H9 (cell line): ENCODE measurements around the gene ABCB8. TPM values are rescaled to one million over a fixed set of nuclear protein-coding genes. Genes with fewer than 3 reads are reported as not detected.

Source experiments
- DNase-seq: peaks from one replicate; pipeline ENCODE4 v3.0.0-alpha.2; 2017
- H2AFZ ChIP-seq: one replicate; pipeline ENCODE4 v1.6.1; 2013; ENCODE audit warnings: mild to moderate bottlenecking, low read length, control low read depth, moderate library complexity
- H2AK5ac ChIP-seq: 2 replicates; pipeline ENCODE4 v1.6.1; 2013; ENCODE audit warnings: low read length, control low read depth, mixed read lengths; ENCODE audit not compliant: insufficient read length
- H2BK120ac ChIP-seq: one replicate; pipeline ENCODE4 v1.6.1; 2013; ENCODE audit warnings: low read depth, mild to moderate bottlenecking, low read length, control low read depth, inconsistent platforms; ENCODE audit not compliant: poor library complexity, severe bottlenecking
- H2BK12ac ChIP-seq: 2 replicates; pipeline ENCODE4 v1.6.1; 2013; ENCODE audit warnings: low read length, control low read depth, mixed read lengths, low read depth; ENCODE audit not compliant: insufficient read length
- H2BK15ac ChIP-seq: 2 replicates; pipeline ENCODE4 v1.6.1; 2013; ENCODE audit warnings: low read depth, low read length, control low read depth
- H2BK20ac ChIP-seq: one replicate; pipeline ENCODE4 v1.6.1; 2013; ENCODE audit warnings: low read depth, mild to moderate bottlenecking, low read length, control low read depth, inconsistent platforms; ENCODE audit not compliant: poor library complexity, severe bottlenecking
- H2BK5ac ChIP-seq: 2 replicates; pipeline ENCODE4 v1.6.1; 2013; ENCODE audit warnings: low read length, control low read depth, mixed read lengths; ENCODE audit not compliant: insufficient read length
- H3K14ac ChIP-seq: 2 replicates; pipeline ENCODE4 v1.6.1; 2013; ENCODE audit warnings: low read length, control low read depth; ENCODE audit not compliant: insufficient read depth
- H3K18ac ChIP-seq: 2 replicates; pipeline ENCODE4 v1.6.1; 2013; ENCODE audit warnings: low read depth, mild to moderate bottlenecking, mixed read lengths, low read length, control low read depth; ENCODE audit not compliant: insufficient read length
- H3K23ac ChIP-seq: 2 replicates; pipeline ENCODE4 v1.6.1; 2013; ENCODE audit warnings: low read length, control low read depth, mixed read lengths, low read depth; ENCODE audit not compliant: insufficient read length
- H3K23me2 ChIP-seq: 2 replicates; pipeline ENCODE4 v1.6.1; 2013; ENCODE audit warnings: low read depth, mild to moderate bottlenecking, mixed read lengths, low read length, control low read depth; ENCODE audit not compliant: insufficient read length, poor library complexity, severe bottlenecking
- H3K27ac ChIP-seq: 2 replicates; pipeline ENCODE4 v1.5.1; 2013; ENCODE audit warnings: low read length, control low read depth, mixed read lengths, low read depth; ENCODE audit not compliant: insufficient read length
- H3K27me3 ChIP-seq: 2 replicates; pipeline ENCODE4 v1.6.1; 2013; ENCODE audit warnings: low read length, control low read depth, inconsistent platforms; ENCODE audit not compliant: insufficient read depth
- H3K4ac ChIP-seq: 2 replicates; pipeline ENCODE4 v1.6.1; 2013; ENCODE audit warnings: low read depth, mild to moderate bottlenecking, control low read depth, inconsistent platforms, low read length, moderate library complexity
- H3K4me1 ChIP-seq: 2 replicates; pipeline ENCODE4 v1.6.1; 2013; ENCODE audit warnings: low read length, control low read depth, inconsistent platforms; ENCODE audit not compliant: insufficient read depth
- H3K4me2 ChIP-seq: 2 replicates; pipeline ENCODE4 v1.6.1; 2013; ENCODE audit warnings: low read length, control low read depth, mixed read lengths; ENCODE audit not compliant: insufficient read length, insufficient read depth
- H3K56ac ChIP-seq: 2 replicates; pipeline ENCODE4 v1.6.1; 2013; ENCODE audit warnings: low read depth, mild to moderate bottlenecking, mixed read lengths, low read length, control low read depth; ENCODE audit not compliant: insufficient read length
- H3K79me1 ChIP-seq: 2 replicates; pipeline ENCODE4 v1.6.1; 2013; ENCODE audit warnings: low read depth, mild to moderate bottlenecking, moderate library complexity, low read length, control low read depth, inconsistent platforms; ENCODE audit not compliant: insufficient read depth, poor library complexity, severe bottlenecking
- H3K79me2 ChIP-seq: 2 replicates; pipeline ENCODE4 v1.6.1; 2013; ENCODE audit warnings: low read length, control low read depth, inconsistent platforms; ENCODE audit not compliant: insufficient read depth
- H3K9ac ChIP-seq: 2 replicates; pipeline ENCODE4 v1.6.1; 2013; ENCODE audit warnings: low read length, control low read depth, mixed read lengths; ENCODE audit not compliant: insufficient read length; ENCODE audit errors: extremely low read depth
- H3K9me3 ChIP-seq: one replicate; pipeline ENCODE4 v1.6.1; 2013; ENCODE audit warnings: low read depth, low read length, inconsistent platforms; ENCODE audit not compliant: control insufficient read depth
- H3T11ph ChIP-seq: one replicate; pipeline ENCODE4 v1.6.1; 2013; ENCODE audit warnings: mild to moderate bottlenecking, low read length, control low read depth, inconsistent platforms
- H4K20me1 ChIP-seq: one replicate; pipeline ENCODE4 v1.6.1; 2013; ENCODE audit not compliant: control insufficient read depth, insufficient read length, insufficient read depth
- H4K5ac ChIP-seq: 2 replicates; pipeline ENCODE4 v1.6.1; 2013; ENCODE audit warnings: low read depth, mild to moderate bottlenecking, mixed read lengths, low read length, control low read depth; ENCODE audit not compliant: insufficient read length
- H4K8ac ChIP-seq: replicated peaks from 2 replicates; pipeline ENCODE4 v1.6.1; 2013; ENCODE audit warnings: low read length, control low read depth, mixed read lengths, low read depth; ENCODE audit not compliant: insufficient read length
- H4K91ac ChIP-seq: 2 replicates; pipeline ENCODE4 v1.6.1; 2013; ENCODE audit warnings: low read depth, mild to moderate bottlenecking, moderate library complexity, mixed read lengths, low read length, control low read depth; ENCODE audit not compliant: insufficient read length
- H3K27ac Mint-ChIP-seq, 3 experiments: 2 replicates in 2 of 3; 3 replicates in 1 of 3; pipeline ENCODE4 v1.8.0; 2020 to 2021; ENCODE audit warnings: mixed read lengths in 3 of 3, mild to moderate bottlenecking in 1 of 3, moderate library complexity in 1 of 3
- H3K27me3 Mint-ChIP-seq: 2 replicates; pipeline ENCODE4 v1.8.0; 2021; ENCODE audit warnings: low read depth, mild to moderate bottlenecking, moderate library complexity, mixed read lengths
- H3K36me3 Mint-ChIP-seq, 3 experiments: 2 replicates in 2 of 3; 3 replicates in 1 of 3; pipeline ENCODE4 v1.8.0; 2020 to 2021; ENCODE audit warnings: low read depth in 3 of 3, mixed read lengths in 3 of 3; ENCODE audit not compliant: insufficient read depth in 1 of 3
- H3K4me1 Mint-ChIP-seq, 2 experiments: 2 replicates each; pipeline ENCODE4 v1.8.0; 2020; ENCODE audit warnings: mixed read lengths in 2 of 2
- H3K4me3 Mint-ChIP-seq, 2 experiments: 2 replicates in 1 of 2; 3 replicates in 1 of 2; pipeline ENCODE4 v1.8.0; 2020 to 2021; ENCODE audit warnings: mild to moderate bottlenecking in 2 of 2, mixed read lengths in 2 of 2, moderate library complexity in 1 of 2
- H3K9me3 Mint-ChIP-seq, 2 experiments: 2 replicates in 1 of 2; 3 replicates in 1 of 2; pipeline ENCODE4 v1.8.0; 2020; ENCODE audit warnings: mild to moderate bottlenecking in 2 of 2, mixed read lengths in 2 of 2, moderate library complexity in 1 of 2
- CTCF ChIP-seq: fragments of 200-600 bp; sonication (generic); conservative IDR thresholded peaks from 3 replicates; pipeline ENCODE4 v1.8.0; 2021; ENCODE audit warnings: antibody characterized with exemption, mild to moderate bottlenecking
- WGBS: extraction: QIAGEN DNeasy Blood & Tissue Kit; methylation state at CpG from one replicate; pipeline ENCODE4 v1.1.7; 2013; ENCODE audit warnings: missing lambda C conversion rate, low lambda C conversion rate, mixed read lengths; ENCODE audit not compliant: insufficient read length; ENCODE audit errors: extremely low coverage; 5-methylcytosine and 5-hydroxymethylcytosine counted together
- total RNA-seq: library from RNA; stranded (reverse); gene quantifications from 2 replicates; pipeline ENCODE4 v1.2.1, GENCODE V29; 2021

Gene ABCB8
- total RNA-seq, 1 experiment from 2014 or later, result 22.1 TPM

- no peak overlapping the region for H3K23ac ChIP-seq
- H3K27me3 ChIP-seq, result peaks cover 6% of the 10 kb centered on the region; the same call in 1 of the 2 replicates
- no peak overlapping the region for H2BK15ac ChIP-seq
- H2BK20ac ChIP-seq, result no peak overlapping the region
- no peak for TF ChIP-seq CTCF
- H4K5ac ChIP-seq, result no peak overlapping the region
- no peak overlapping the region for H3T11ph ChIP-seq
- no CpG with 5 or more reads among the region's 7 CpGs for WGBS
- H2BK12ac ChIP-seq, result no peak overlapping the region
- peak overlapping the region in 1 of 3 experiments; percentile 72; a peak in 2 of 7 replicates for H3K27ac Mint-ChIP-seq
- peaks cover 20 to 44% of the 10 kb centered on the region in 2 experiments for H3K4me1 Mint-ChIP-seq
- H3K4ac ChIP-seq, result no peak overlapping the region
- no peak overlapping the region for H2AFZ ChIP-seq
- no peaks in the 10 kb centered on the region for H3K79me2 ChIP-seq
- H3K36me3 Mint-ChIP-seq, result peaks cover 2 to 3% (median 3%) of the 10 kb centered on the region in 3 experiments; a peak in 6 of 7 replicates
- H3K9me3 Mint-ChIP-seq, result peaks cover 0 to 9% of the 10 kb centered on the region in 2 experiments; a peak in 2 of 5 replicates
- H3K4me1 ChIP-seq, result peaks cover 6% of the 10 kb centered on the region; the same call in 1 of the 2 replicates
- H3K79me1 ChIP-seq, result no peaks in the 10 kb centered on the region
- no peak overlapping the region for H3K18ac ChIP-seq
- H3K9me3 ChIP-seq, result no peaks in the 10 kb centered on the region
- no peak overlapping the region for H2AK5ac ChIP-seq
- H3K23me2 ChIP-seq, result peaks cover 3% of the 10 kb centered on the region
- no peak overlapping the region for H3K14ac ChIP-seq
- H4K8ac ChIP-seq, result no peak overlapping the region
- H3K4me2 ChIP-seq, result no peak overlapping the region
- H2BK5ac ChIP-seq, result no peak overlapping the region
- no peak overlapping the region for H3K27ac ChIP-seq
- H4K20me1 ChIP-seq, result no peaks in the 10 kb centered on the region
- peak; percentile 75 for DNase-seq
- H3K9ac ChIP-seq, result no peak overlapping the region
- peaks cover 84% of the 10 kb centered on the region for H3K27me3 Mint-ChIP-seq
- H3K56ac ChIP-seq, result no peak overlapping the region
- H3K4me3 Mint-ChIP-seq, result peak overlapping the region in 1 of 2 experiments; percentile 49; a peak in 3 of 5 replicates
- H4K91ac ChIP-seq, result no peak overlapping the region
- no peak overlapping the region for H2BK120ac ChIP-seq
Observed at GRCh38 chr7:151020231-151020630, 8.0 kb upstream of the ABCB8 start.
